ENCODE data around the gene SIGLEC10.

DNA sequence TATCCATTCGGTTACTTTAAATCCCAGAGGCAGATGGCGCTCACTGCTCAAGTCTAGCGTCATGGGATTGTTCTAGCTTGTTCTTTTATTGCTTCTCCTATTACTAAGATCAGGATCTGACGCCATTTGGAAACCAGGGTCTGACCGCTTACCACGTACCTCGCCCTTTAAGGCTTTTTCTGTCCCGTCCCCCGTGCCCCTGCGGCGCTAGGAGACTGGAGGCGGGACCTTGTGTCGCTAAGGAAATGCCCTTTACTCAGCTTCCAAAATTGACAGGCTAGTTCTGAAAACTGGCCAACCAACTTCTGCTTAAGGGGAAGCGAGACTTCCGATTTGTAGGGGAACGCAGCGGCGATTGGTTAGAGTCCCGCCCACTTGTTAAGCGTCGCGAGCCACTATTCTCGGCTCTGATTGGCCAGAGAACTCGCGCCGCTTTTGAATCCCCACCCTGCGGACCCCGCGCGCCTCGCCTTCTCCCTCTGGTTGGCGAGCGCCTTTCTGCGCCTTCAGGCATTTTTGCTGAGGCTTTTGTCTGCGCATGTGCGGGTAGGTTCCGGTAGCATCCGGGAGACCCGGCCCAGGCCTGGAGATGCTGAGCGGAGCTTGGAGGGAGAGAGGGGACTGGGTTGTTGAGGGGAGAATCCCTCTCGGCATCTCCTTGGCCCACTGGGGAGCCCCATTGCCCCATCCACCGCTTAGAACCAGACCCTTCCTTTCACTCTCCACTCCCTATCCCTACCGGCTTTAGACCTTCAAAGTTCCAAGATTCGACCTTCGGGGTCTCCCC, 23.2 kb downstream of the SIGLEC10 start:
- TF ChIP-seq, protein P1, sequence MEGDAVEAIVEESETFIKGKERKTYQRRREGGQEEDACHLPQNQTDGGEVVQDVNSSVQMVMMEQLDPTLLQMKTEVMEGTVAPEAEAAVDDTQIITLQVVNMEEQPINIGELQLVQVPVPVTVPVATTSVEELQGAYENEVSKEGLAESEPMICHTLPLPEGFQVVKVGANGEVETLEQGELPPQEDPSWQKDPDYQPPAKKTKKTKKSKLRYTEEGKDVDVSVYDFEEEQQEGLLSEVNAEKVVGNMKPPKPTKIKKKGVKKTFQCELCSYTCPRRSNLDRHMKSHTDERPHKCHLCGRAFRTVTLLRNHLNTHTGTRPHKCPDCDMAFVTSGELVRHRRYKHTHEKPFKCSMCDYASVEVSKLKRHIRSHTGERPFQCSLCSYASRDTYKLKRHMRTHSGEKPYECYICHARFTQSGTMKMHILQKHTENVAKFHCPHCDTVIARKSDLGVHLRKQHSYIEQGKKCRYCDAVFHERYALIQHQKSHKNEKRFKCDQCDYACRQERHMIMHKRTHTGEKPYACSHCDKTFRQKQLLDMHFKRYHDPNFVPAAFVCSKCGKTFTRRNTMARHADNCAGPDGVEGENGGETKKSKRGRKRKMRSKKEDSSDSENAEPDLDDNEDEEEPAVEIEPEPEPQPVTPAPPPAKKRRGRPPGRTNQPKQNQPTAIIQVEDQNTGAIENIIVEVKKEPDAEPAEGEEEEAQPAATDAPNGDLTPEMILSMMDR (IDR thresholded peaks at IDR 0.05; ENCODE audit: insufficient read depth, low read length, poor library complexity, severe bottlenecking), result no peak
- no peak for TF ChIP-seq EZH2phosphoT487 (conservative IDR thresholded peaks at IDR 0.05; ENCODE audit: low read length)

All from SU-DHL-6 (cell line).